ENCODE data around the gene KRTAP6-3.

Gene KRTAP6-3, protein sequence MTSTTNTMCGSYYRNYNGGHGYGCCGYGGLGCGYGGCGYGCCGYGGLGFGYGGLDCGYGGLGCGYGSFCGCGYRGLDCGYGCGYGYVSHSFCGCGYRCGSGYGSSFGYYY

DNA sequence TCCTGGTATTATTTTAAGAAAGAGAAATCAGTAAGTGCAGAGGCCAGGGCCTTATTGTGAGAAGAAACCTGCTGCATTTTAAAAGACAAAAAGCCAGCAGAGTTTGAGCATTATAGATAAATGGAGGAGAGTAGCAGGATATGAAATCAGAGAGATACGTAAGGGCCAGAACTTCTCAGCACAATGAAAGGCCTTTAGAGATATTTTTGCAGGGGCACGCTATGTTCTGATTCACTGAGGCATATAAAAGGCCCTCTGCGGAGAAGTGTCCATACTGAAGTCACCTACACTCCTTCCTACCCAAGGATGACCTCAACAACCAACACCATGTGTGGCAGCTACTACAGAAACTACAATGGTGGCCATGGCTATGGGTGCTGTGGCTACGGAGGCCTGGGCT is at the start of gene KRTAP6-3:
KRTAP6-3 (plus strand) TSS at position 301 of the 400 bp plus-strand sequence; CDS start at position 307, 6 bp downstream.
- DNase-seq = no peak

- DNase-seq = no peak
These were observed 39.5 kb upstream of the KRTAP6-3 start for GRCh38 chr21:30552782-30553181.

GRCh38 chr21:30555095-30555494 is 37.1 kb upstream of the KRTAP6-3 start:
- DNase-seq = no peak

- DNase-seq = no peak
These were observed 30.9 kb upstream of the KRTAP6-3 start, which contains the start of gene KRTAP19-7 for GRCh38 chr21:30561264-30561895. KRTAP19-7 (minus strand) TSS chr21:30561314; CDS start chr21:30561289, 25 bp downstream.

DNA sequence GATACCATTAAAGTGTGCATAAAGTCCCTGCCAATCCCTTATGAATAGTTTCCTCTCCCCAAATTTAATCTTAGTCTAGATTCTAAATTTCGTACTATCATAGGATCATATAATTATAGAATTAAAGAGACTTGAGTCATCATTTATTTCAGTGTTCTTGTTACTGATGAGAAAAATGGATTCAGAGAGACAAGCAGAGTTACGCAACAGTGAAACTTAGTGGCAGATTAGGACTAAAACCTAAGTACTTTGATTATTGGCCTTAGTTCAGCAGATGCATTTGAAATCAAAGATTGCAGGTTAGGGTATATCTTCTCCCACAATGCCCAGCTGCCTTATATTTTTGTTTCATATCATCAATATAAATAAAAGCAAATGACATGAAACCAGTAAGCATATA is 30.3 kb upstream of the KRTAP6-3 start:
- DNase-seq = no peak

DNA sequence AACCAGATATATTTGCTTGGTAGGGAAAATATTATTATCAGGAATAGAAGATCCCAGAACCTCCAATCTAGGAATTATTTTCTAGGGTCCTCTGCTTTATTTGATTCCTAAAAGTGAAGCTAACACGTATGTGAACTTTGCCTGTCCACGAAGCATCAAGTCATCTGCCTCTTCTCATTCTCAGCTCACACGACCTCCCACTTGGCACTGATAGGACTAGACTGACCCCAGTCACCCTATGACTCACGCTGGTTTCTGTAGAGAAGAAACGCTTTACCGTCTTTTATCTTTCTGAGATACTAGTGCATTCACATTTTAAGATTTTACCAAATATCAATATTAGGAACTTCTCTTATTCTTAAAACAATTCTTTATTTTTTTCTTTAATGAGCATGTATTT is 29.2 kb upstream of the KRTAP6-3 start:
- DNase-seq = no peak

GRCh38 chr21:30563630-30564029 is 28.6 kb upstream of the KRTAP6-3 start:
- no peak for DNase-seq

DNA sequence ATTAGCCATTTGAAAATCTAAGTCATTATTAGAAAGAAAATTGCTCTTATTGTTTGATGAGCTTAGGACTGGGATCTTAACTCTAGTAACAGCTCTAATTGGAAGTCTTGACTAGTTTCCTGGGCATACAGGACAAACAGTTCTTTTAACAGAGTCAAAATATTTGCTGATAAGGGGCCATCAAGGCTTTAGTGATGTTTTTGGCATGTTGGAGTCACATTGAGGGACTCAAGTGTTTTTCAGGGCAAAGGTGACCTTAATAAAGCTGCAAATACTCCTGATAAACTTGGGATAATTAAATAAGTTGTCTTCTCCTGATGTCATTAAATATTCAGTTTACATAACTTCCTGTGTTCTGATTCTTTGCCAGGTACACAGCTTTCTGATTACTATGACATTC is 24.6 kb upstream of the KRTAP6-3 start:
- no peak for DNase-seq

GRCh38 chr21:30577766-30578165 is 14.5 kb upstream of the KRTAP6-3 start:
- DNase-seq = no peak

DNA sequence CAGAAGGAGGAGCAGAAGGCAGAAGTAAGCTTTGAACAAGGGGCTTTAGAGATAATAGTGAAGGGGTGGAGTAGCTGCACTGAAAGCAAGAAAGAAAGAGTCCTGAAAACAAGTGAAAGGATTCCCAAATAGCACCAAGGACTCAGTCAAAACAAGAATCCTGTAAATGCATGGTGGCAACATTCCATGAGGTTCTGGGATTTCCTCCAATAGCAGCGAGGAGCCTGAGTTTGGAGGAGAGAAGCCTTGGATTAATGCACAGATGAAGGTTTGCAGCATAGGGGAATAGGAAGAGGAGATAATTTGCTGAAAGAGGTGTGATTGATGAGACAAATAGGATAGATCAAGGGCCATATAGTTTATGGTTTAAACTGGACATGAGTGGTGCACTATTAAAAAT is 12.9 kb upstream of the KRTAP6-3 start:
- no peak for DNase-seq

GRCh38 chr21:30580132-30580531 is 12.1 kb upstream of the KRTAP6-3 start:
- DNase-seq = no peak

GRCh38 chr21:30582870-30583269 is 9.4 kb upstream of the KRTAP6-3 start:
- no peak for DNase-seq

DNA sequence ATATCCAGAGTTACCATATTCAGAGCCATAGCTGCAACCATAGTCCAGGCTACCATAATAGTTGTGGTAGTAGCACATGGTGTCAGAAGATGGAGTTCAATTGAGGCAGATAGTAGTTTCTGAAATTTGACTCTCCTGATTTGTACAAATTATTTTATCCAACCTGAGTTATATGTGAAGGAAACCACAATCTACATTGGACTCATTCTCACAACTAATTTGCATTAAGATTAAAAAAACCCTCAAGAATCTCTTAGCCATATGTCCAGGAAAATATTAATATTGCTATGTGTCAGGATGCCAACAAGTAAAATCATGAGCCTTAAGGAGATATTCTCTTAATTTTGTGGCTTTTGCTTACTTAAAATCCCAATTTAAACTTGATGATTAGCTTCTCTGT is 1.9 kb upstream of the KRTAP6-3 start, which contains the start of gene KRTAP22-2:
KRTAP22-2 (minus strand) TSS at position 101 of the 400 bp plus-strand sequence.
- DNase-seq = no peak

GRCh38 chr21:30598802-30599201 is 6.6 kb downstream of the KRTAP6-3 start, which contains the start of gene KRTAP6-2:
KRTAP6-2 (minus strand) TSS chr21:30598902; CDS start chr21:30598874, 28 bp downstream.
- no peak for DNase-seq

DNA sequence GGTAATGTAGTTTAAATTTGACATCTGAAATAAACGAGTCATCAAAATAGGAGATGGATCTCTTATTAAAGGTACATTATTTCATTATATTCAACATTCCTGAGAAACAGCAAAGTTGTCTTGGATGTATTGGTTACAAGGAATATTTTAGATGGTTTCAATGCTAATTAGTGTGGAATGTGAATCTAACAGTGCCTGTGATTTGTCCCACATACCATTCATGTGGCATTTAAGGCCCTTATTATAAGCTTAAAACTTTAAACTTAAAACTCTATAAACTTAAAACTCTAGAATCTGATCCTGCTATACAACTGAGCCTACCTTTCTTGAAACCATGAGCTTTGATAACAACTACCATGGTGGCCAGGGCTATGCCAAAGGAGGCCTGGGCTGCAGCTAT is 8.5 kb downstream of the KRTAP6-3 start, which contains the start of gene KRTAP22-1:
KRTAP22-1 (plus strand) TSS at position 301 of the 400 bp plus-strand sequence.
- DNase-seq = no peak

DNA sequence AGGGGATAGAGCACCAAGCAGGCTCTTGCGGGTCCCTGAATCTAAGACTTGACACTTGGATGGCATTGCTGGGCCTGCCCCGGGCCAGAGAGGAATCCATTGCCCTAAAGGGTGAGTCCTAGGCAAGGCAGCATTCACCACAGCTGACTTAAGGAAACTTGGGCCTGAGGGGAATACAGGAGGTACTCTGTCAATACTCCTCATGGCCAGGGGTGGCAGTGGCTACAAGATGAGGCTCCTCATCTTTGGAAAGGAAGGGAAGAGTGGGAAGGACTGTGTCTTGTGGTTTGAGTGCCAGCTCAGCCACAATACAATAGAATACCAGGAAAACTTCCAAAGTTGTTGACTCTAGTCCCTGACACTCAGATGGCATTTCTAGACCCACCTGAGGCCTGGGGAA is 13.7 kb downstream of the KRTAP6-3 start:
- no peak for DNase-seq

DNA sequence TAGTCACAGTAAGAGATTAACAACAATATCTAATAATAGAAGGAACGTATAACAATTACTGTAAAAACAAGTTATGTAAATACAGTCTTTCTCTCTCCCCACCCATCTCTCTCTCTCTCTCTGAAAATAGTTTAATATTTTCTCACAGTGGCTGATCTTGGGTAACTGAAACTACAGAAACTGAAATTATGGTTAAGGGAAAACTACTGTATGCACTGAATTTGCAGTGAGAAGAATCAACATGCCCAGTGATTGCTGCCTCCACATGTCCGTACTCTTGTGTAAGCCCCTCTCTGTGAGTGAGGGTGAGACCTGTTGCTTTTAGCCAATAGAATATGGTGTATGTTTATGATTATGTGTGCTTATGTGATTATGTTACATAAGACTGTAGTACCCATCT is 19.9 kb downstream of the KRTAP6-3 start:
- DNase-seq = no peak

DNA sequence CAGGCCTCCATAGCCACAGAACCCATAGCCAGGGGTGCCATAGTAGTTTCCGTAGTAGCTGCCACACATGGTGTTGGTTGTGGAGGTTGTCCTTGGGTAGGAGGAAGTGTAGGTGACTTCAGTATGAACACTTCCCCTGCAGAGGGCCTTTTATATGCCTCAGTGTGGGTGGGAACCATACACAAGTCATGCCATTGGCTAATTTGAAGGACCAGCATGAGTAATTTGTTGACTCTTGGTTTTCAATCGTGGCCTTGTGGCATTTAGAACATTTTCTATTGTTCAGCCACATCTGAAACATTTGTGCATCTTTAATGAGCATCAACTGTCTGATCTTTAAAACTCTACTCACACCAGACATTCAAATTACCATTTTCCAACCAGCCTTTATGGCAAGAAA is 21.6 kb downstream of the KRTAP6-3 start, which contains the start of gene KRTAP6-1:
KRTAP6-1 (minus strand) TSS at position 95 of the 400 bp plus-strand sequence; CDS start at position 69, 26 bp downstream.
- DNase-seq = no peak

DNA sequence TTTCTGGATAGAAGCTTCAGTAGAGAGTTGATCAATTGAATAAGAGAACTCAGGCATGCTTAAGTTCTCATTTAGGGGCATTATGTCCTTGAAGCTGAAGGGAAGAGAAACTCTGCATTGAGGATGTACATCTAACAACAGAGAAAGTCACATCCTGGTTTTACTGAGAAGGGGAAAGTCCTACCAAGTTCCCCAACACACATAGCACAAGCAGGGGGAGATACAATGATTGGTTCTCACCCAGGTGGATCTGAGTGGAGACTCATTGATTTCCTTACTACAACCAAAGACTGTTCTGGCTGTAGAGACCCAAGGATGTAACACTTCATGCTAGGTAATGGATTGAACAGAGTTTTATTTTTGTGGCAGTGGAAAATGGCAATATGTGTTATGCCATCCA is 23.0 kb downstream of the KRTAP6-3 start:
- no peak for DNase-seq

- DNase-seq = no peak
These were observed 23.9 kb downstream of the KRTAP6-3 start, which contains the start of gene KRTAP20-1 for GRCh38 chr21:30616125-30616524. KRTAP20-1 (plus strand) TSS chr21:30616425; CDS start chr21:30616455, 30 bp downstream.

DNA sequence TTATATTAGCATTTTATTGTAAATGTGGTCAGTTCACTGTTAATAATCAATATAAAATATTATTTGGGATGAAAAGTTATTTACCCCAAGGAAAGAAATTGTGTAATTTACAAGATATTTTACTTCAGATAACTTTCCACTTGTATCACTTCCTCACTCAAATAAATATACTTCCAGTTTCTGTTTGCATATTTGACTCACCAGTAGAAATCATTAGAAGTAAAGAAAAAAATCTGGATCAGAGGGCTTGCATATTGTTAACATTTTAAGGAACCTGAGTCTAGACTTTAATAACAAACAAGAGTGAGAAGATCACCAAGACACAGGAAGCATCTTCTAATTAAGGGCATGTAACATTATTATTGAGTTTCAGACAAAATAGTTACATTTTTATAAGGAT is 27.8 kb downstream of the KRTAP6-3 start:
- no peak for DNase-seq

DNA sequence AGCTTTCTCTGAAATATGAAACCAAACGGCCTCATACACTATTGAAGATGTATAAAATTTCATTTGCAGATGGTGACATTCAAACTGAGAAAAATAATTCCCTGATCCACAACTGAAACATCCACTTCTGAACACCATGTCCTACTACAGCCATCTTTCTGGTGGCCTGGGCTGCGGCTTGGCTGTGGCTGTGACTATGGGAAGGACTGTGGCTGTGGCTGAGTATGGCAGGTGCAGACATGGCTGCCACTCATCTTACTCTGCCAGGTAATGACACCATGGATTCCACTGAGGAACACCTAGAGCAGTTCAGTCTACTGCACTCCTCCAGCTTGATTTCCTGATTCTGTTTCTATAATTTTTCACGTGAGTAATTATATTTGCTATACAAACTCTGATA is 28.3 kb downstream of the KRTAP6-3 start, which contains the start of gene KRTAP20-4:
KRTAP20-4 (plus strand) TSS at position 106 of the 400 bp plus-strand sequence.
- no peak for DNase-seq

- no peak for DNase-seq
These were observed 31.1 kb downstream of the KRTAP6-3 start for GRCh38 chr21:30623362-30623761.

DNA sequence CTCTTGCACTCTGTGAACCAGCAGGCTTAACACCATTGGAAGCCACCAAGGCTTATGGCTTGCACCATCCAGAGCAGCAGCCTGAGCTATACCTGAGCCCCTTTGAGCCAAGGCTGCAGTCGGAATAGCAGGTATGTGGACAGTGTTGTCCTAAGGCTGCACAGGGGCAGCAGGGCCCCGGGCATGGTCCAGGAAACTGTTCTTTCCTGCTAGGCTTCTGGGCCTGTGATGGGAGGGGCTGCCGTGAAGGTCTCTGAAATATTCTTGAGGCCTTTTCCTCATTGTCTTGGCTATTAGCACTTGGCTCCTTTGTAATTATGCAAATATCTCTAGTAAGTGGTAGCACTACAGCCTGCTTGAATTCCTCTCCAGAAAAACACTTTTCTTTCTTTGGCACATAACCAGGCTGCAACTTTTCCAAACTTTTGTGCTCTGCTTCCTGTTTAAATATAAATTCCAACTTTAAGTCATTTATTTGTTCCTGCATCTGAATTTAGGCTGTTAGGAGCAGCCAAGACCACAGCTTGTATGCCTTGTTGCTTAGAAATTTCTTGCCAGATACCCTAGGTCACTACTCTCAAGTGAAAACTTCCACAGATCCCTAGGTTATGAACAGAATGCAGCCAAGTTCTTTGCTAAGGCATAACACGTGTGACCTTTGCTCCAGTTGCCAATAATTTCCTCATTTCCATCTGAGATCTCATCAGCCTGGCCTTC is 33.4 kb downstream of the KRTAP6-3 start:
- DNase-seq = no peak

All from NCI-H1105 treated with DMSO at 0.1 percent for 48 hours (cell line).